ENCODE results near the gene MYL6B.

DNA sequence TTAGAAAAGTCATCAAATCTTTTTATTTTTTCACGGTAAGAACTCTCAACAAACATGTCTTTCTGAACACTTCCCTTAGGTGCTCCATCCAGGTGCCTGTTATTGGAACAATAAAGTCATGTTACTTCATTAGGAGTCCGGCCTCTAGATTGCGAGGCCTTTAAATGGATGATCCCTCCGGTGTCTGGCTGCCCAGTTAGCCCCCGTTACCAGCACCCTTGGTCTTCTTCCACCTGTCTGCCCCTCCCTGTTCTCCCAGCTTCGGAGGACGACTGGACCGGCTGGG is 48.6 kb upstream of the MYL6B start:
- TF ChIP-seq EZH2phosphoT487 (IDR thresholded peaks at IDR 0.05; ENCODE audit: borderline replicate concordance, low read depth, low read length), result no peak
- TF ChIP-seq, protein P1, sequence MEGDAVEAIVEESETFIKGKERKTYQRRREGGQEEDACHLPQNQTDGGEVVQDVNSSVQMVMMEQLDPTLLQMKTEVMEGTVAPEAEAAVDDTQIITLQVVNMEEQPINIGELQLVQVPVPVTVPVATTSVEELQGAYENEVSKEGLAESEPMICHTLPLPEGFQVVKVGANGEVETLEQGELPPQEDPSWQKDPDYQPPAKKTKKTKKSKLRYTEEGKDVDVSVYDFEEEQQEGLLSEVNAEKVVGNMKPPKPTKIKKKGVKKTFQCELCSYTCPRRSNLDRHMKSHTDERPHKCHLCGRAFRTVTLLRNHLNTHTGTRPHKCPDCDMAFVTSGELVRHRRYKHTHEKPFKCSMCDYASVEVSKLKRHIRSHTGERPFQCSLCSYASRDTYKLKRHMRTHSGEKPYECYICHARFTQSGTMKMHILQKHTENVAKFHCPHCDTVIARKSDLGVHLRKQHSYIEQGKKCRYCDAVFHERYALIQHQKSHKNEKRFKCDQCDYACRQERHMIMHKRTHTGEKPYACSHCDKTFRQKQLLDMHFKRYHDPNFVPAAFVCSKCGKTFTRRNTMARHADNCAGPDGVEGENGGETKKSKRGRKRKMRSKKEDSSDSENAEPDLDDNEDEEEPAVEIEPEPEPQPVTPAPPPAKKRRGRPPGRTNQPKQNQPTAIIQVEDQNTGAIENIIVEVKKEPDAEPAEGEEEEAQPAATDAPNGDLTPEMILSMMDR (conservative IDR thresholded peaks at IDR 0.05; ENCODE audit: low read length), result no peak
